Epithelial cell of esophagus (primary cell): ENCODE data around the gene TMEM271.

Experiments
- DNase-seq: peaks from one replicate; pipeline ENCODE4 v3.0.0; 2010; ENCODE audit warnings: low read depth
- H3K4me3 ChIP-seq: 2 replicates; pipeline ENCODE4 v1.5.1; 2011; ENCODE audit warnings: mild to moderate bottlenecking, low read length, control low read depth
- TF ChIP-seq, protein P1 (sequence below): IDR thresholded peaks from 2 replicates; pipeline ENCODE4 v1.5.1; 2011; ENCODE audit warnings: low read depth, mild to moderate bottlenecking, low read length, control low read depth, inconsistent platforms; ENCODE audit not compliant: insufficient read depth; ENCODE audit errors: missing control alignments

TMEM271 gene

DNA sequence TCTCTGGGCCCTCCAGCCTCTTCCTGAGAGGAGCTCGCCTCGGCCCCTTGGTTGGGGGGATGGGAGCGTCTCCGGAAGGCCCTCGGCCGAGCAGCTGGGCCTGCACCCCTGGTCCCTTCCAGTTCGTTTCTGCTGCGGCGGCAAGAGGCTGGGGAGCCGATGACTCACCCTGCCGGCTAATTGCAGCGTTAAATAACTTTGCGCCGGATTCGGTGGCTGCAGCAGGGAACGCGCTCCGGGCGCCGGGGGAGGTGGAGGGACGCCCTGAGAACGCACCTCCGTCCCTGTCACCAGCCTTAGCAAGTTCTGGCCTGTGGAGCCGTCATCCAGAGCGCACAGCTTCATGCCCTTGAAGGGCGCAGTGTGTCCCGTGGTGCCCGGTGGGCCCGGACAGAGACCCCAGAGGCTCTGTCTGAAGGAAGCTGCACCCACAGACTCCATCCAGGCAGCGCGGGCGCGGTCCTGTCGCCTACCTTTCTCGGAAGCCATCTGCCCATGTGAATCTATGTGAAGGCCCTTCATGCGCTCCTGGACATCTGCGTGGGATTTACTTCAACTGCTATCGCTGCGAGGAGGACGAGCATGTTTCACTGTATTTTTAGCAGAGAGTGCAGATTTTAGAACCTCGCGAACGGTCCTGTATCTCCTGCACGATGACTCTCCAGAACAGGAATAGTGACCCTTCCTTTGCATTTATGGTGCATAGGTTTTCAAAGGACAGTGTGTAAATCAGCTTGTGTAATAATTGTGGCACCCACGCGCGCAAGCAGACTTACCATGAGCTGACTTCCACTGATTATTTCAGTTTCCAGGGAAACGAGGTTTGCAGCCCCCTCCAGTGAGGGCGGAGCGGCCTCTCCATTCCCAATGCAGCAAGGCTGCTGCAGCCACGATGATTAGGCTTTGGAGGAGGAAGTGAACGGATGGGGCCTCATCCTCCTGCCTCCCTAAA lies 1.7 kb upstream of the TMEM271 start:
- TF ChIP-seq, protein P1, sequence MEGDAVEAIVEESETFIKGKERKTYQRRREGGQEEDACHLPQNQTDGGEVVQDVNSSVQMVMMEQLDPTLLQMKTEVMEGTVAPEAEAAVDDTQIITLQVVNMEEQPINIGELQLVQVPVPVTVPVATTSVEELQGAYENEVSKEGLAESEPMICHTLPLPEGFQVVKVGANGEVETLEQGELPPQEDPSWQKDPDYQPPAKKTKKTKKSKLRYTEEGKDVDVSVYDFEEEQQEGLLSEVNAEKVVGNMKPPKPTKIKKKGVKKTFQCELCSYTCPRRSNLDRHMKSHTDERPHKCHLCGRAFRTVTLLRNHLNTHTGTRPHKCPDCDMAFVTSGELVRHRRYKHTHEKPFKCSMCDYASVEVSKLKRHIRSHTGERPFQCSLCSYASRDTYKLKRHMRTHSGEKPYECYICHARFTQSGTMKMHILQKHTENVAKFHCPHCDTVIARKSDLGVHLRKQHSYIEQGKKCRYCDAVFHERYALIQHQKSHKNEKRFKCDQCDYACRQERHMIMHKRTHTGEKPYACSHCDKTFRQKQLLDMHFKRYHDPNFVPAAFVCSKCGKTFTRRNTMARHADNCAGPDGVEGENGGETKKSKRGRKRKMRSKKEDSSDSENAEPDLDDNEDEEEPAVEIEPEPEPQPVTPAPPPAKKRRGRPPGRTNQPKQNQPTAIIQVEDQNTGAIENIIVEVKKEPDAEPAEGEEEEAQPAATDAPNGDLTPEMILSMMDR, result no peak
- DNase-seq, result peak; percentile 66
- H3K4me3 ChIP-seq, result no peak overlapping the region

DNA sequence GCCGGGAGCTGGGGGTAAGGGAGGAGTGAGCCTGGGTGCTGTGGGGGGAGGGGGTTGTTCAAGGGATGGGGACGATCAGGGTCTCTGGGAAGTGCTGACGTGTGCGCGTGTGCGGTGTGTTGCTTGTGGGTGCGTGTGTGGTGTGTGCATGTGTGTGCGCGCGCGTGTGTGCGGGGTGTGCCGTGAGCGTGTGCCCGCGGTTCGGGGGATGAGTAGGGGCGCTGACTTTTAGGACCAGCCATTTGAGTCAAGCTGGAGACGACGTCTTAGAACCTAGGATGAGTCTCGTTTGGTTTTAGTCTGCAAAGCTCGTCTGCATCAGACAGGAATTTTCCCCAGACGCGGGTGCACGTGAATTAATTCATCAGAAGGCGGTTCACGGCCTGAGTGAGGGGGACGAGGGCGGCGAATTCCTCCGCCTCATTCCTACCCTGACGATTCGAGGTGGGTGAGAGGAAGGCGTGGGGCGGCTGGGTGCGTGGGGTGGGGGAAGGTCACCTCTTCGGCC lies 950 bp upstream of the TMEM271 start:
- H3K4me3 ChIP-seq, result no peak overlapping the region
- DNase-seq, result no peak
- TF ChIP-seq, protein P1, result no peak

DNA sequence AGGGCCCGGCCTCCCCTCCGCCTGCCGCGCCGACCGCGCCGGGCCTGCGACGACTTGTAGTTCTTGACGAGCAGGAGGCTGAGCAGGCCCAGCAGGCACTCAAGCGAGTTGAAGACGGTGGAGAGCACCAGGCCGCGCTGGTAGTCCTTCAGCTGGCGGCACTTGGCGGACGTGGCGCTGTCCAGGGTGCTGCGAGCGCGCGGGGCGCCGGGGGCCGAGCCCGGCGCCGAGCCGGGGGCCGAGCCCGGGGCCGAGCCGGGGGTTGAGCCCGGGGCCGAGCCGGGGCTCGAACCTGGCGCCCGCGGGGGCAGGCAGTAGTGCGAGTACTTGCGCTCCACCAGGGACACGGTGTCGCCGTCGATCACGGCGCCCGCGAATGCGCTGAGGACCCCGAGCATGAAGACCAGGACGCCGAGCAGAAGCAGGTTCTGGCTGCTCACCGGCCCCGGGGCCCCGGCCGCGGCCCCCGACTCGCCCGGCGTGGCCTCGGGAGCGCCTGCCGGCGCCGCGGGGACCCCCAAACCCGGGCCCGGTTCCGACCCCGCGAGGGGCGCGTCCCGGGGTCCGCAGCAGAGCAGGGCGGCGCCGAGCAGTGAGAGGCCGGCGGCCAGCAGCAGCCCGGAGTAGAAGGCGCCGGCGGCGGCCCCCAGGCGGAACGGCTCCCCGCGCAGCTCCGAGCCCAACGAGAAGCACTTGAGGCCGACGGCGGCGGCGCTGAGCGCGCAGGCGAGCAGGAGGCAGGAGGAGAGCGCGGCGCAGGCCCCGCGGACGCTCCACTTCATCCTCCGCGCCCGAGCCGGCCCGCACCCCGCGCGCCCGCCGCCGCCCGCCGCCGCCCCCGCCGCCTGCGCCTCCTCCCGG lies 584 bp downstream of the TMEM271 start:
- no peak overlapping the region for H3K4me3 ChIP-seq
- TF ChIP-seq, protein P1, result no peak
- DNase-seq, result peak; percentile 89

DNA sequence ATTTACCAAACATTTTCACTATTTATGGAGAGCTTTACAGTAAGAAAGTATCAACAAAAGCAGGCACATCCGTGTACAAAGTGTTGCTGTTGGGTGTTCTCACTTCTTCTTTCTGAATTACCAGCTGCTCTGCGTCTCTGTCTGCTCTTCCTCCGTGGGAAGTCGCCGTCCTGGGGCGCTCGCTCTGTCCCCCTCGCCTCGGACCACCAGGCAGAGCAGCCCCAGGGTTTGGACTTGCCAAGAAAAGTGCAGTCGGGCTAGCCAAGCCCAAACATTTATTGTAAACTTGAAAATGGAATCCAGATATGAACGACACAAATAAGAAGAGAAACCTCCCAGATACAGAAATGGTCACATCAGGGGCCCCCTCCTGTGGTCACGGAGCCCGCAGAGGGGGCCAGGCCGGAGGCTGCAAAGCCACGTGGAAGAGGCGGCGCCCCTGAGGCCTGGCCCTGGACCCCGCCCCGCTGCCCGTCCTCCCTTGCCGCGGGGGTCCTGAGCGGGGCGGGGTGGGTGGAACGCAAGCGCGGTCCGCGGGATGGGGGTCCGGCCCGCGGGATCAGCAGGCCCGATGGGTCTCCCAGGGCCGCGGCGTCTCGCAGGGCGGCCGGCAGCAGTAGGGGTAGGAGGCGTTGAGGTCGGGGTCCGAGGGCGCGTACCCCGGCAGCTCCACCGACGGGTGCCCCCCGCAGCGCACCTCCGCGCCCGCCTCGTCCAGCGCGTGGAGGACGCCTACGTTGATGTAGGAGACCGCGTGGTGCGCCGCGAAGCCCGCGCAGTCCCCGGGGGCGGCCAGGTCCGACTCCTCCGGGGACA lies 1.5 kb downstream of the TMEM271 start:
- TF ChIP-seq, protein P1, result no peak
- H3K4me3 ChIP-seq, result no peak overlapping the region
- DNase-seq, result no peak

DNA sequence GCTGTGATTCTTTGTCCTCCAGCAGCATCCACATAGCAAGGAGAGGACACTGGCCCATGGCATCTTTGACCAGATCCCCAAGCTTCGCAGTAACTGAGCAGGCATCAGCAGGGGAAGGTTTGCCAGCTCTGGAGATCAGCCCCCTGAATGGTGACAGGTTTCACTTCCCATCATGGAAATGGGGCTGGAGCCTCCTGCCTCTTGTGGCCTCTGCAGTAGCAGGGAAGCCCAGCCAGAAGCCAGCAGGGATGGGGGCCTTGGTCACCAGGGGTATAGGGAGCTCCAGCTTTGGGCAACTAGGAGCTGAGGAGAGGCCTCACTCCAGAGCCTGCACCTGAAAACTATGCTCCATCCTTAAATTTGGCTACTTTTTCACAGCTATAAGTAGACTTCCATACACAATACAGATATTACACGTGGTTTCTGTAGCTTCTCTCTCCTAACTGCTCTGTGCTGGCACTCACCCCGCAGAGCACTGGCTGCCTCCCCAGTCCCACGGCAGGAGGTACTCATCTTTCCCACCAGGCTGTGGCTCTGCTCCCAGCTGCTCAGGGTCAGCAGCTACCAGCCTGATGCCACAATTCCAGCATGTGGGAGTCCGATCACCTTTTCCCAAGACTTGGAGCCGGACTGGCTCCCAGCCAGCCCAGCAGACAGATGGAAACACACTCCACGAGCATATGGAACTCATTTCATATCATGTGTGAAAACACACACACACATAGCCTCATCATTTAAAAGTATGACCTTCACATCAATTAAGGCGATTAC lies 2.8 kb downstream of the TMEM271 start:
- no peak overlapping the region for H3K4me3 ChIP-seq
- DNase-seq, result no peak
- TF ChIP-seq, protein P1, result no peak
